ENCODE results near the gene CA10.
A peak's percentile ranks its signal among the peaks of the same experiment; 100 is the strongest.

CA10 gene

GRCh38 chr17:51677875-51678274 is 480.6 kb downstream of the CA10 start:
- DNase-seq (ENCODE audit: low spot score): no peak

- DNase-seq (ENCODE audit: low spot score): no peak
Observed at GRCh38 chr17:51676691-51677487, 481.6 kb downstream of the CA10 start.

GRCh38 chr17:51674579-51675255 is 483.8 kb downstream of the CA10 start:
- no peak for DNase-seq (ENCODE audit: low spot score)

GRCh38 chr17:51673070-51673469 is 485.4 kb downstream of the CA10 start:
- DNase-seq (ENCODE audit: low spot score): no peak

GRCh38 chr17:51672065-51672464 is 486.4 kb downstream of the CA10 start:
- no peak for DNase-seq (ENCODE audit: low spot score)

GRCh38 chr17:51670899-51671298 is 487.6 kb downstream of the CA10 start:
- no peak for DNase-seq (ENCODE audit: low spot score)

- DNase-seq (ENCODE audit: low spot score): no peak
Observed at GRCh38 chr17:51668963-51669246, 489.6 kb downstream of the CA10 start.

GRCh38 chr17:51668155-51668962 is 490.2 kb downstream of the CA10 start:
- no peak for DNase-seq (ENCODE audit: low spot score)

GRCh38 chr17:51667706-51668083 is 490.8 kb downstream of the CA10 start:
- no peak for DNase-seq (ENCODE audit: low spot score)

GRCh38 chr17:51666971-51667705 is 491.4 kb downstream of the CA10 start:
- no peak for DNase-seq (ENCODE audit: low spot score)

- DNase-seq (ENCODE audit: low spot score): no peak
Observed at GRCh38 chr17:51662204-51663056, 496.1 kb downstream of the CA10 start.

- no peak for DNase-seq (ENCODE audit: low spot score)
Observed at GRCh38 chr17:51661403-51661802, 497.1 kb downstream of the CA10 start.

GRCh38 chr17:51660266-51660665 is 498.2 kb downstream of the CA10 start:
- no peak for DNase-seq (ENCODE audit: low spot score)

GRCh38 chr17:51657224-51657623 is 501.3 kb downstream of the CA10 start:
- no peak for DNase-seq (ENCODE audit: low spot score)

GRCh38 chr17:51653878-51654277 is 504.6 kb downstream of the CA10 start:
- DNase-seq (ENCODE audit: low spot score): peak; percentile 73

GRCh38 chr17:51652529-51652928 is 506.0 kb downstream of the CA10 start:
- DNase-seq (ENCODE audit: low spot score): no peak

- no peak for DNase-seq (ENCODE audit: low spot score)
Observed at GRCh38 chr17:51651513-51652298, 506.8 kb downstream of the CA10 start.

- no peak for DNase-seq (ENCODE audit: low spot score)
Observed at GRCh38 chr17:51650772-51651171, 507.7 kb downstream of the CA10 start.

GRCh38 chr17:51650202-51650601 is 508.3 kb downstream of the CA10 start:
- DNase-seq (ENCODE audit: low spot score): no peak

GRCh38 chr17:51647826-51648225 is 510.7 kb downstream of the CA10 start:
- no peak for DNase-seq (ENCODE audit: low spot score)

- DNase-seq (ENCODE audit: low spot score): no peak
Observed at GRCh38 chr17:51647067-51647466, 511.4 kb downstream of the CA10 start.

All from iPS-NIHi11 (cell line).